HFFc6 (cell line): ENCODE results near the gene SAT1. TPM values are rescaled to one million over a fixed set of nuclear protein-coding genes. Genes with fewer than 3 reads are reported as not detected.
A peak's percentile ranks its signal among the peaks of the same experiment; 100 is the strongest.

Experiments
- DNase-seq: peaks from one replicate; pipeline ENCODE4 v3.0.0-alpha.2; 2018
- H3K27ac Mint-ChIP-seq: 2 replicates; pipeline ENCODE4 v1.8.0; 2020; ENCODE audit warnings: mild to moderate bottlenecking, mixed read lengths
- H3K27me3 Mint-ChIP-seq: 2 replicates; pipeline ENCODE4 v1.8.0; 2021; ENCODE audit warnings: mild to moderate bottlenecking, moderate library complexity, mixed read lengths; ENCODE audit not compliant: insufficient read depth
- H3K36me3 Mint-ChIP-seq: 2 replicates; pipeline ENCODE4 v1.8.0; 2021; ENCODE audit warnings: low read depth, mixed read lengths
- H3K4me1 Mint-ChIP-seq: 2 replicates; pipeline ENCODE4 v1.8.0; 2020; ENCODE audit warnings: low read depth, mixed read lengths
- H3K4me3 Mint-ChIP-seq: 2 replicates; pipeline ENCODE4 v1.8.0; 2020; ENCODE audit warnings: mild to moderate bottlenecking, moderate library complexity, mixed read lengths
- H3K9me3 Mint-ChIP-seq: 2 replicates; pipeline ENCODE4 v1.8.0; 2020; ENCODE audit warnings: mild to moderate bottlenecking, mixed read lengths
- CTCF ChIP-seq: fragments of 200-600 bp; sonication (generic); IDR thresholded peaks from 2 replicates; pipeline ENCODE4 v1.5.0; 2021; ENCODE audit warnings: antibody characterized with exemption, mild to moderate bottlenecking
- total RNA-seq, 6 experiments: library from RNA; stranded (reverse); fragmentation: NEBNext Ultra II Directional; extraction: Animal tissue kit (Norgen Biotek cat#: 25700); gene quantifications; 2 replicates in 1 of 6; 3 replicates in 5 of 6; pipeline ENCODE4 v1.2.3, GENCODE V29; 2021

Gene SAT1
- total RNA-seq, 6 experiments from 2014 or later, result 65.4 to 79.0 (median 75.3) TPM

GRCh38 chrX:23745786-23746185, 37.2 kb upstream of the SAT1 start:
- Mint-ChIP-seq H3K4me1 (peaks cover 1% of the 10 kb centered on the region), H3K9me3 (no peaks in the 10 kb centered on the region)

GRCh38 chrX:23749129-23749528, 33.8 kb upstream of the SAT1 start:
- Mint-ChIP-seq H3K4me3 (no peak overlapping the region), H3K36me3 (no peaks in the 10 kb centered on the region), H3K4me1 (peaks cover 10% of the 10 kb centered on the region), H3K27ac (no peak overlapping the region), H3K9me3 (no peaks in the 10 kb centered on the region), H3K27me3 (no peaks in the 10 kb centered on the region)
- TF ChIP-seq CTCF, result no peak
- no peak for DNase-seq

More at GRCh38 chrX:23745786-23746185, 37.2 kb upstream of the SAT1 start:
- Mint-ChIP-seq H3K27me3 (no peaks in the 10 kb centered on the region), H3K36me3 (no peaks in the 10 kb centered on the region), H3K27ac (no peak overlapping the region), H3K4me3 (no peak overlapping the region)
- DNase-seq, result no peak
- TF ChIP-seq CTCF, result no peak

GRCh38 chrX:23749576-23749975, 33.4 kb upstream of the SAT1 start:
- H3K9me3 Mint-ChIP-seq, result no peaks in the 10 kb centered on the region
- DNase-seq, result no peak
- H3K4me3 Mint-ChIP-seq, result no peak overlapping the region
- no peaks in the 10 kb centered on the region for H3K27me3 Mint-ChIP-seq
- H3K4me1 Mint-ChIP-seq, result peaks cover 10% of the 10 kb centered on the region
- no peak for TF ChIP-seq CTCF
- no peak overlapping the region for H3K27ac Mint-ChIP-seq
- H3K36me3 Mint-ChIP-seq, result no peaks in the 10 kb centered on the region

GRCh38 chrX:23752740-23753415, 30.1 kb upstream of the SAT1 start:
- H3K27ac Mint-ChIP-seq, result peak overlapping the region; percentile 90
- DNase-seq, result peak; percentile 74
- H3K27me3 Mint-ChIP-seq, result no peaks in the 10 kb centered on the region
- no peaks in the 10 kb centered on the region for H3K36me3 Mint-ChIP-seq
- no peak for TF ChIP-seq CTCF
- no peaks in the 10 kb centered on the region for H3K9me3 Mint-ChIP-seq
- peak overlapping the region; percentile 40; the same call in 1 of the 2 replicates for H3K4me3 Mint-ChIP-seq
- H3K4me1 Mint-ChIP-seq, result peaks cover 14% of the 10 kb centered on the region

- no peak overlapping the region for H3K27ac Mint-ChIP-seq
- no peaks in the 10 kb centered on the region for H3K27me3 Mint-ChIP-seq
- no peaks in the 10 kb centered on the region for H3K9me3 Mint-ChIP-seq
- H3K4me3 Mint-ChIP-seq, result no peak overlapping the region
- H3K36me3 Mint-ChIP-seq, result no peaks in the 10 kb centered on the region
- TF ChIP-seq CTCF, result no peak
- peaks cover 14% of the 10 kb centered on the region for H3K4me1 Mint-ChIP-seq
- DNase-seq, result no peak
Measured at GRCh38 chrX:23754664-23755063, 28.3 kb upstream of the SAT1 start.
